Gastroesophageal sphincter (tissue), 4 donors: Measurements from ENCODE around the gene TGM4. TPM values are rescaled to one million over a fixed set of nuclear protein-coding genes. Genes with fewer than 3 reads are reported as not detected.

Experiments
- ATAC-seq: fragments of 150-250 bp; one replicate; pipeline ENCODE4 v1.9.1; 2016; ENCODE audit warnings: mild to moderate bottlenecking, moderate library complexity
- H3K27ac ChIP-seq, 4 donors: fragments of 200-600 bp; sonication (generic) in 3 of 4; 1 replicate in 3 of 4; 2 replicates in 1 of 4; pipeline ENCODE4 v1.5.1; 2016 to 2019
- H3K27me3 ChIP-seq: fragments of 200-600 bp; sonication (generic); one replicate; pipeline ENCODE4 v1.5.1; 2019
- H3K36me3 ChIP-seq, 2 donors: fragments of 200-600 bp; sonication (generic); one replicate each; pipeline ENCODE4 v1.5.1; 2019; ENCODE audit warnings: control low read depth in 1 of 2
- H3K4me1 ChIP-seq, 3 donors: fragments of 200-600 bp; sonication (generic); 1 replicate in 2 of 3; 2 replicates in 1 of 3; pipeline ENCODE4 v1.5.1; 2016 to 2019; ENCODE audit warnings: control low read depth in 2 of 3
- H3K4me3 ChIP-seq, 2 donors: fragments of 200-600 bp; sonication (generic); one replicate each; pipeline ENCODE4 v1.5.1; 2019; ENCODE audit warnings: mild to moderate bottlenecking in 1 of 2, moderate library complexity in 1 of 2
- H3K9me3 ChIP-seq, 3 donors: fragments of 200-600 bp; sonication (generic); one replicate each; pipeline ENCODE4 v1.5.1; 2017 to 2019; ENCODE audit warnings: control low read depth in 2 of 3
- CTCF ChIP-seq, 4 experiments: fragments of 200-600 bp in 2 of 4; fragments of 450-650 bp in 2 of 4; sonication (generic) in 1 of 4; IDR thresholded peaks; one replicate each; pipeline ENCODE4 v1.5.1; 2017 to 2019; ENCODE audit warnings: antibody characterized with exemption in 4 of 4, mild to moderate bottlenecking in 2 of 4, moderate library complexity in 2 of 4
- EP300 ChIP-seq: sonication (generic); formaldehyde crosslinking; IDR thresholded peaks from one replicate; pipeline ENCODE4 v1.6.1; 2017; ENCODE audit warnings: antibody characterized with exemption, mild to moderate bottlenecking
- POLR2A ChIP-seq, 2 donors: fragments of 450-650 bp; IDR thresholded peaks; one replicate each; pipeline ENCODE4 v1.6.1; 2017; ENCODE audit warnings: antibody characterized with exemption in 2 of 2, mild to moderate bottlenecking in 2 of 2, moderate library complexity in 1 of 2
- POLR2AphosphoS5 ChIP-seq: sonication (generic); formaldehyde crosslinking; IDR thresholded peaks from one replicate; pipeline ENCODE4 v1.6.1; 2017; ENCODE audit warnings: antibody characterized with exemption
- WGBS, 2 donors: methylation state at CpG; one replicate each; pipeline ENCODE4 v1.1.5; 2018; ENCODE audit warnings: low coverage in 1 of 2; 5-methylcytosine and 5-hydroxymethylcytosine counted together
- total RNA-seq, 4 donors: library from RNA; depleted of rRNA; stranded (reverse); fragments of >200 nt; gene quantifications; one replicate each; pipeline ENCODE4 v1.1.0, GENCODE V29; 2016

The TGM4 gene
- total RNA-seq, 4 donors from 2014 or later = not detected

- WGBS, 2 donors = 86% methylated on average over 3 of the region's 4 CpGs; no CpG with 5 or more reads in 1 of the 2 donors
- TF ChIP-seq POLR2A (IDR thresholded peaks at IDR 0.05) = no peak
- no peak for TF ChIP-seq CTCF (IDR thresholded peaks at IDR 0.05)
- TF ChIP-seq EP300 = no peak
- no peak for TF ChIP-seq POLR2AphosphoS5
These were observed 33.2 kb downstream of the TGM4 start for GRCh38 chr3:44907612-44908011.

GRCh38 chr3:44909063-44909462, 34.7 kb downstream of the TGM4 start:
- H3K4me3 ChIP-seq = no peak overlapping the region
- ATAC-seq = no peak
- peaks cover 20% of the 10 kb centered on the region for H3K27me3 ChIP-seq
- TF ChIP-seq EP300 = no peak
- no peak for TF ChIP-seq POLR2A (IDR thresholded peaks at IDR 0.05)
- no peak overlapping the region for H3K27ac ChIP-seq
- no peaks in the 10 kb centered on the region for H3K36me3 ChIP-seq
- peaks cover 0 to 8% (median 0%) of the 10 kb centered on the region in 3 donors for H3K9me3 ChIP-seq
- H3K4me1 ChIP-seq = no peaks in the 10 kb centered on the region
- 89% methylated on average over 1 of the region's 2 CpGs; no CpG with 5 or more reads in 1 of the 2 donors for WGBS, 2 donors

More at GRCh38 chr3:44907612-44908011, 33.2 kb downstream of the TGM4 start:
- no peaks in the 10 kb centered on the region for H3K36me3 ChIP-seq
- no peak overlapping the region for H3K4me3 ChIP-seq
- no peak for ATAC-seq
- H3K27ac ChIP-seq = no peak overlapping the region
- H3K9me3 ChIP-seq = peaks cover 0 to 8% (median 0%) of the 10 kb centered on the region in 3 donors
- peaks cover 20% of the 10 kb centered on the region for H3K27me3 ChIP-seq
- H3K4me1 ChIP-seq = no peaks in the 10 kb centered on the region

GRCh38 chr3:44910693-44911092, 36.3 kb downstream of the TGM4 start:
- H3K4me3 ChIP-seq = no peak overlapping the region
- H3K27me3 ChIP-seq = peaks cover 20% of the 10 kb centered on the region
- H3K36me3 ChIP-seq = no peaks in the 10 kb centered on the region
- H3K9me3 ChIP-seq = peaks cover 0 to 8% (median 0%) of the 10 kb centered on the region in 3 donors
- H3K4me1 ChIP-seq = peaks cover 0 to 4% (median 0%) of the 10 kb centered on the region in 3 donors
- TF ChIP-seq EP300 (no peak), POLR2AphosphoS5 (no peak), CTCF (IDR thresholded peaks at IDR 0.05) (no peak), POLR2A (IDR thresholded peaks at IDR 0.05) (no peak)
- no peak for ATAC-seq
- H3K27ac ChIP-seq = no peak overlapping the region
- 88% methylated on average over 3 of the region's 3 CpGs; no CpG with 5 or more reads in 1 of the 2 donors for WGBS, 2 donors

- Histone ChIP-seq H3K4me3 (no peak overlapping the region), H3K27ac (no peak overlapping the region), H3K27me3 (peaks cover 4% of the 10 kb centered on the region), H3K9me3 (peaks cover 0 to 5% (median 0%) of the 10 kb centered on the region in 3 donors), H3K4me1 (peaks cover 0 to 6% (median 0%) of the 10 kb centered on the region in 3 donors), H3K36me3 (peaks cover 0 to 26% of the 10 kb centered on the region in 2 donors)
- ATAC-seq = no peak
- 10 to 67% methylated on average over 2 of the region's 4 CpGs for WGBS, 2 donors
- no peak for TF ChIP-seq EP300
- peak in 3 of 4 experiments; percentile 56 to 78 (median 62) for TF ChIP-seq CTCF (IDR thresholded peaks at IDR 0.05)
These were observed 39.6 kb downstream of the TGM4 start for GRCh38 chr3:44913868-44914468.

GRCh38 chr3:44914936-44915335, 40.5 kb downstream of the TGM4 start:
- no peak for ATAC-seq

More at GRCh38 chr3:44914936-44915335, 40.5 kb downstream of the TGM4 start:
- H3K4me3 ChIP-seq = no peak overlapping the region
- H3K4me1 ChIP-seq = peaks cover 0 to 6% (median 0%) of the 10 kb centered on the region in 3 donors
- WGBS, 2 donors = 40 to 72% methylated on average over 1 to 3 of the region's 4 CpGs
- peaks cover 0 to 28% of the 10 kb centered on the region in 2 donors for H3K36me3 ChIP-seq
- H3K27ac ChIP-seq = no peak overlapping the region
- H3K9me3 ChIP-seq = no peaks in the 10 kb centered on the region
- no peaks in the 10 kb centered on the region for H3K27me3 ChIP-seq
- TF ChIP-seq POLR2AphosphoS5 (no peak), EP300 (no peak), CTCF (IDR thresholded peaks at IDR 0.05) (peak in 1 of 4 experiments; percentile 18), POLR2A (IDR thresholded peaks at IDR 0.05) (no peak)
